Right atrium auricular region (tissue), 2 donors: ENCODE data around the gene TSPAN7. TPM values are rescaled to one million over a fixed set of nuclear protein-coding genes. Genes with fewer than 3 reads are reported as not detected.

Experiments
- DNase-seq: peaks from one replicate; pipeline ENCODE4 v3.0.0-alpha.2; 2019; ENCODE audit warnings: low spot score
- H3K27ac ChIP-seq, 2 donors: fragments of 200-600 bp; sonication (generic); 1 replicate in 1 of 2; 2 replicates in 1 of 2; pipeline ENCODE4 v1.5.1; 2016 to 2019
- H3K27me3 ChIP-seq, 2 donors: fragments of 200-600 bp; sonication (generic); one replicate each; pipeline versions ENCODE4 v1.5.1 to v1.6.0; 2017 to 2019
- H3K36me3 ChIP-seq: fragments of 200-600 bp; sonication (generic); one replicate; pipeline ENCODE4 v1.5.1; 2016
- H3K4me1 ChIP-seq, 2 donors: fragments of 200-600 bp; sonication (generic); one replicate each; pipeline versions ENCODE4 v1.5.1 to v1.6.0; 2017 to 2019
- H3K4me3 ChIP-seq, 2 donors: fragments of 200-600 bp; sonication (generic); 1 replicate in 1 of 2; 2 replicates in 1 of 2; pipeline ENCODE4 v1.5.1; 2017 to 2019; ENCODE audit warnings: mild to moderate bottlenecking in 1 of 2, moderate library complexity in 1 of 2
- H3K9me3 ChIP-seq, 2 donors: fragments of 200-600 bp; sonication (generic); one replicate each; pipeline ENCODE4 v1.5.1; 2019
- total RNA-seq, 2 donors: library from RNA; depleted of rRNA; stranded (reverse); fragments of >200 nt; gene quantifications; one replicate each; pipeline ENCODE4 v1.1.0, GENCODE V29; 2016
- TF ChIP-seq, protein P1 (sequence below), 2 donors: fragments of 200-600 bp; sonication (generic); IDR thresholded peaks; one replicate each; pipeline ENCODE4 v1.5.1; 2019; ENCODE audit warnings: antibody characterized with exemption in 2 of 2

TSPAN7 gene
- total RNA-seq, 2 donors from 2014 or later: 100 to 134 TPM

DNA sequence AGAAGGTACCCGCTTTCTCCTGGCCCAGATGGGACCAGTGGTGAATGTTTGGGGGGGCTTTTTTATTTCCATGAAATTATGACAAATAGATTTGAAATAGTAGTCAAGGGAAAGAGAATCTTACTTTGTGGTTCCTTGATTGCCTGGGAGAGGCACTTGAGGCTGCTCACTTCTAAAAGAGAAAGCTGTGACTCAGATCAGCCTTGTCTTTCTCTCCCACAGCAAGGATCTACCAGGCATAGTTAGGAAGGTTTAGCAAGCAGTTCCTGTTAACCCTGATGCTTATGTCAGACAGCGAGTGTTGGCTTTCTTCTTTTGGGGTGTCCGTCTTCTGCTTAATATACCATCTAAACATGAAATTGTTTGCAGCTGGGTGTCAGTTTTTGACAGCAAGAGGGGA is 114.5 kb downstream of the TSPAN7 start:
- Histone ChIP-seq H3K27ac (no peak overlapping the region), H3K27me3 (no peaks in the 10 kb centered on the region), H3K36me3 (peaks cover 5% of the 10 kb centered on the region), H3K9me3 (no peaks in the 10 kb centered on the region), H3K4me3 (no peak overlapping the region), H3K4me1 (no peaks in the 10 kb centered on the region)
- TF ChIP-seq, protein P1, sequence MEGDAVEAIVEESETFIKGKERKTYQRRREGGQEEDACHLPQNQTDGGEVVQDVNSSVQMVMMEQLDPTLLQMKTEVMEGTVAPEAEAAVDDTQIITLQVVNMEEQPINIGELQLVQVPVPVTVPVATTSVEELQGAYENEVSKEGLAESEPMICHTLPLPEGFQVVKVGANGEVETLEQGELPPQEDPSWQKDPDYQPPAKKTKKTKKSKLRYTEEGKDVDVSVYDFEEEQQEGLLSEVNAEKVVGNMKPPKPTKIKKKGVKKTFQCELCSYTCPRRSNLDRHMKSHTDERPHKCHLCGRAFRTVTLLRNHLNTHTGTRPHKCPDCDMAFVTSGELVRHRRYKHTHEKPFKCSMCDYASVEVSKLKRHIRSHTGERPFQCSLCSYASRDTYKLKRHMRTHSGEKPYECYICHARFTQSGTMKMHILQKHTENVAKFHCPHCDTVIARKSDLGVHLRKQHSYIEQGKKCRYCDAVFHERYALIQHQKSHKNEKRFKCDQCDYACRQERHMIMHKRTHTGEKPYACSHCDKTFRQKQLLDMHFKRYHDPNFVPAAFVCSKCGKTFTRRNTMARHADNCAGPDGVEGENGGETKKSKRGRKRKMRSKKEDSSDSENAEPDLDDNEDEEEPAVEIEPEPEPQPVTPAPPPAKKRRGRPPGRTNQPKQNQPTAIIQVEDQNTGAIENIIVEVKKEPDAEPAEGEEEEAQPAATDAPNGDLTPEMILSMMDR (IDR thresholded peaks at IDR 0.05): no peak
- DNase-seq: no peak

DNA sequence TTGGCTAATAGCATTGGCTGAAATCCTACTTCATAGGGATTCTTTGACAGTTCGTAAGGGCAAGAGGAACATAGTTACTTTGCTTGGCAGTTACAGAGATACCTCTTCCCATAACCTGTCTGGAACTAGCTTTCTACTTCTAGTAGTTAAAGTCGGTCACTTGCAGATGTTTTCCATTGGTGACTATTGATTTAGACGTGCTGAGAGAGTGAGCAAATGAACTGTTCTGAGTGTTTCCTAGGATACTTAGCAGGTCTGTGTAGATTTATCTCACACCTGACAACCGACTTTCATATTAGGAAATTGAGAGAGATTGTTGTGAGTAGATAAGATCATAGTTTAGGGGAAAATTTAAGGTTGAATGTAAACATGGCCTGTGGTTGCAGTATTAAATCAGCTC is 116.8 kb downstream of the TSPAN7 start:
- TF ChIP-seq, protein P1 (IDR thresholded peaks at IDR 0.05): no peak
- no peak overlapping the region for H3K27ac ChIP-seq
- H3K36me3 ChIP-seq: peaks cover 9% of the 10 kb centered on the region
- no peak overlapping the region for H3K4me3 ChIP-seq
- no peaks in the 10 kb centered on the region for H3K9me3 ChIP-seq
- H3K27me3 ChIP-seq: no peaks in the 10 kb centered on the region
- no peak for DNase-seq
- no peaks in the 10 kb centered on the region for H3K4me1 ChIP-seq

DNA sequence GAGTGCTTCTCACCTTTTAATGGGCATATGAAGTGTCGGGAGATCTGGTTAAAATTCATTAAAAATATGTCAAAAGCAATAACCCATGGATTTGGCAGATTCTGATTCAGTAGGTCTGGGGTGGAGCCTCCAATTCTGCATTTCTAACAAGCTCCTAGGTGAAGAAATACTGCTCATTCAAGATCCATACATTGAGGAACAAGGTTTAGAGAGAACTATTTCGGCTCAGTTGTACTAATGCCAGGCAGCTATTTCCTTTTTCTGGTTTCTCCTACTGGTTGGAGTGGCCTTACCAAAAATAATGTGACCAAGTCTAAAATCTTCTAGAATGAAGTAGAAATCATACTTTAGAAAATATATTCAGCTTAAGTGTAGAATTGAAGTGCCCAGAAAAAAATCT is 117.5 kb downstream of the TSPAN7 start:
- H3K9me3 ChIP-seq: no peaks in the 10 kb centered on the region
- no peak overlapping the region for H3K4me3 ChIP-seq
- DNase-seq: no peak
- no peaks in the 10 kb centered on the region for H3K4me1 ChIP-seq
- H3K27ac ChIP-seq: no peak overlapping the region
- TF ChIP-seq, protein P1 (IDR thresholded peaks at IDR 0.05): no peak
- peaks cover 9% of the 10 kb centered on the region for H3K36me3 ChIP-seq
- H3K27me3 ChIP-seq: no peaks in the 10 kb centered on the region

DNA sequence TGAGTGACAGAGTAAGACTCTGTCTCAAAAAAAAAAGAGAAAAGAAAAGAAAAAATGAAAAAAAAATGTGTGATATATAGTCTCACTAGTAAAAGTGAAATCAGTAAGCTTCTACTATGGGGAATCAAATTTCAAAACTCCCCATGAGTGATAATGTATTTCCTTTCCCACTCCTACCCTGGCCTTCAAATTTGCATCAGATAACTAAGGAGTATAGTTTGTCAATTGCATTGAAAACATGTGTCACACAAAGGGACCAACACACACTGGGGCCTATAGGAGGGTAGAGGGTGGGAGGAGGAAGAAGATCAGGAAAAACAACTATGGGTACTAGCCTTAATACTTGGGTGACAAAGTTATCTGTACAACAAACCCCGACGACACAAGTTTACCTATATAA is 118.4 kb downstream of the TSPAN7 start:
- DNase-seq: no peak
- no peaks in the 10 kb centered on the region for H3K27me3 ChIP-seq
- no peaks in the 10 kb centered on the region for H3K9me3 ChIP-seq
- no peaks in the 10 kb centered on the region for H3K4me1 ChIP-seq
- TF ChIP-seq, protein P1 (IDR thresholded peaks at IDR 0.05): no peak
- no peak overlapping the region for H3K4me3 ChIP-seq
- H3K27ac ChIP-seq: no peak overlapping the region
- peaks cover 9% of the 10 kb centered on the region for H3K36me3 ChIP-seq

DNA sequence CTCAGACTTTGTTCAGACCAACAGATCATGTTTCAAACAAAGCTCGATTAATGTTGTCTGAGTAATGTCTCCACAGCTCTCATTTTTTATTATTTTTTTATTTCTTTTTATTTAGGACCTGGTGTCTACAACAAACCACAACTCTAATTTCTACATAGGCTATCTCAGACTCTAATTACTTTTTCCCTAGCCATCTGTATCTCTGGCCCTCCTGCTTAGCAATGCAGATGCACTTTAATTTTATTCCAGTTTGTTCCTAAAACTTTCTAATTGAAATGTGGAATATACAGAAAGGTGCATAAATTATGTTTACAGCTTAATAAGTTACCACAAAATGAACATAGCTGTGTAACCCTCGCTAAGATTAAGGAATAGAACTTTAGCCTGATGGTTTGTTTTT is 120.8 kb downstream of the TSPAN7 start:
- Histone ChIP-seq H3K9me3 (no peaks in the 10 kb centered on the region), H3K4me3 (no peak overlapping the region), H3K27me3 (no peaks in the 10 kb centered on the region), H3K4me1 (no peaks in the 10 kb centered on the region), H3K27ac (no peak overlapping the region), H3K36me3 (peaks cover 4% of the 10 kb centered on the region)
- TF ChIP-seq, protein P1 (IDR thresholded peaks at IDR 0.05): no peak
- no peak for DNase-seq

DNA sequence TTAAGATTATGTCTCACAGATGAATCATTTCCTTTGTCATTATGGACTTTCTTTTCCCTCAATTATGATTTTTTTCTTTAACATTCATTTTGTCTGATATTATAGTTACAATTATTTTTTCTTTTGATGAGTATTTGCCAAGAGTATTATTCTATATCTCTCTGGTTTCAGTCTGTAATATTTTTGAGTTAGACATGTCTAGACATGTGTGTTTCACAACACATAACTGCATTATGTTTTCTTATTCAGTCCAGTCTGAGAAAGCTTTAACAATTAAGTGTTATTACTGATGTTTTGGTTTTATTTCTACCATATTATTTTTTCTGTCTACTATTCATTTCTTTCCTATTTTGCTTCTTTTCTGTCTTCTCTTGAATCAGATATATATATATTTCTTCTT is 131.6 kb downstream of the TSPAN7 start:
- Histone ChIP-seq H3K4me3 (no peak overlapping the region), H3K27ac (no peak overlapping the region), H3K4me1 (no peaks in the 10 kb centered on the region), H3K36me3 (no peaks in the 10 kb centered on the region), H3K27me3 (no peaks in the 10 kb centered on the region), H3K9me3 (no peaks in the 10 kb centered on the region)
- TF ChIP-seq, protein P1 (IDR thresholded peaks at IDR 0.05): no peak
- no peak for DNase-seq
